Stomach (tissue), 4 donors: Measurements from ENCODE around the gene PYHIN1.

Experiments used
- POLR2A ChIP-seq, 4 donors: fragments of 450-650 bp; IDR thresholded peaks; one replicate each; pipeline ENCODE4 v1.6.1; 2016; ENCODE audit warnings: antibody characterized with exemption in 4 of 4, control low read depth in 2 of 4, mild to moderate bottlenecking in 1 of 4, moderate library complexity in 1 of 4
- TF ChIP-seq, protein P1 (sequence below), 7 experiments: fragments of 450-650 bp in 4 of 7; fragments of 200-600 bp in 3 of 7; sonication (generic) in 3 of 7; IDR thresholded peaks; one replicate each; pipeline ENCODE4 v1.5.1; 2016 to 2019; ENCODE audit warnings: antibody characterized with exemption in 7 of 7, control low read depth in 2 of 7, mild to moderate bottlenecking in 1 of 7

- TF ChIP-seq, protein P1, sequence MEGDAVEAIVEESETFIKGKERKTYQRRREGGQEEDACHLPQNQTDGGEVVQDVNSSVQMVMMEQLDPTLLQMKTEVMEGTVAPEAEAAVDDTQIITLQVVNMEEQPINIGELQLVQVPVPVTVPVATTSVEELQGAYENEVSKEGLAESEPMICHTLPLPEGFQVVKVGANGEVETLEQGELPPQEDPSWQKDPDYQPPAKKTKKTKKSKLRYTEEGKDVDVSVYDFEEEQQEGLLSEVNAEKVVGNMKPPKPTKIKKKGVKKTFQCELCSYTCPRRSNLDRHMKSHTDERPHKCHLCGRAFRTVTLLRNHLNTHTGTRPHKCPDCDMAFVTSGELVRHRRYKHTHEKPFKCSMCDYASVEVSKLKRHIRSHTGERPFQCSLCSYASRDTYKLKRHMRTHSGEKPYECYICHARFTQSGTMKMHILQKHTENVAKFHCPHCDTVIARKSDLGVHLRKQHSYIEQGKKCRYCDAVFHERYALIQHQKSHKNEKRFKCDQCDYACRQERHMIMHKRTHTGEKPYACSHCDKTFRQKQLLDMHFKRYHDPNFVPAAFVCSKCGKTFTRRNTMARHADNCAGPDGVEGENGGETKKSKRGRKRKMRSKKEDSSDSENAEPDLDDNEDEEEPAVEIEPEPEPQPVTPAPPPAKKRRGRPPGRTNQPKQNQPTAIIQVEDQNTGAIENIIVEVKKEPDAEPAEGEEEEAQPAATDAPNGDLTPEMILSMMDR (IDR thresholded peaks at IDR 0.05), result no peak
- TF ChIP-seq POLR2A (IDR thresholded peaks at IDR 0.05), result no peak
Observed at GRCh38 chr1:159008744-159009188, 77.4 kb downstream of the PYHIN1 start.
